ENCODE data around the gene NFXL1.

GRCh38 chr4:47804598-47804997 lies 109.8 kb downstream of the NFXL1 start:
- no peak for TF ChIP-seq EP300 (IDR thresholded peaks at IDR 0.05)
- no peak for TF ChIP-seq CTCF (IDR thresholded peaks at IDR 0.05)
- TF ChIP-seq POLR2A (IDR thresholded peaks at IDR 0.05; ENCODE audit: low read depth) = no peak
- TF ChIP-seq POLR2AphosphoS5 (IDR thresholded peaks at IDR 0.05) = no peak
